Stimulated activated naive CD8-positive, alpha-beta T cell treated with anti-CD3 and anti-CD28 coated beads, Interleukin-15, Interleukin-2, amounts not matched to agents 100 U/mL and 50 U/mL, for 24 hours (primary cell): Measurements from ENCODE around the gene BMPER.

Source experiments
- ATAC-seq: fragments of 150-1000 bp; cut with Tn5 transposase; one replicate; pipeline ENCODE4 v1.10.0; 2021
- DNase-seq: peaks from one replicate; pipeline ENCODE4 v3.0.0; 2021

The BMPER gene

DNA sequence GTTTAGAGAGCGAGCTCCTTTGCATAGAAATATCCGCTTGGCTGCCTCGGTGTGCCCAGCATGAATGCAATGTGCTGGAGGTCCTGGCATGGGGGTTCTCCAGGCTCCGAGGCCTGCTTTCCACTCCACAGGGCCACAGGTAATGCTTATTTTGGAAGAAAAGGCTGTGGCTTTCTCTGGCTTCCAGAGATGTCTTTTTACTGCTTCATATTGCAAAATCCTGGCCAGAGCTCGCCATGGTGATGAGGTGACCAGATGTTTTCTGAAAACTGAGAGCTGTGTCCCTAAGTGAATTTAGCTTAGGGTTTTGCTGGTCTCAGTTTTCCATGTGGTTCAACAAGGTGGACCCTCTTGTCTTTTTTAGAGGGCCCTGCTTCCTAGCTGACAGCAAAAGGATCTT lies 65.2 kb downstream of the BMPER start:
- ATAC-seq (no peak), DNase-seq (no peak)

DNA sequence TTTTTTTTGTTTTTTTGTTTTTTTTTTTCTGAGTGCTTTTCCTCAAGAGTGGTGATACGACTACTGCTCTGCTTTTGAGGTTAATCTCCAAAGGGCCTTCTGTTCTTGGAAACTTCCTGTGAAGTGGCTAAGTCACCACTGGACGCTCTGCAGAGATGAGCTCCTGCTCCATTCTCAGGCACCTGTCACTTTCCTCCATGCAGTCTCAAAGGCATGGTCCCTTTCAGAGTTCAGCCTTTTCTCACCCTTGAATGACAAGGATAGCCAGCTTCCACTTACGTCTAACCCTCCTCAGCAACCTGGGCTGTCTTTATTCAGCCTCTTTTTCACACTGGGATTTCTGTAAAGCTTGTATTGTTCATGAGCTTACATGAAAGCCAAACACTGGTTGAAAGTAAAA lies 65.8 kb downstream of the BMPER start:
- ATAC-seq (no peak), DNase-seq (no peak)

DNA sequence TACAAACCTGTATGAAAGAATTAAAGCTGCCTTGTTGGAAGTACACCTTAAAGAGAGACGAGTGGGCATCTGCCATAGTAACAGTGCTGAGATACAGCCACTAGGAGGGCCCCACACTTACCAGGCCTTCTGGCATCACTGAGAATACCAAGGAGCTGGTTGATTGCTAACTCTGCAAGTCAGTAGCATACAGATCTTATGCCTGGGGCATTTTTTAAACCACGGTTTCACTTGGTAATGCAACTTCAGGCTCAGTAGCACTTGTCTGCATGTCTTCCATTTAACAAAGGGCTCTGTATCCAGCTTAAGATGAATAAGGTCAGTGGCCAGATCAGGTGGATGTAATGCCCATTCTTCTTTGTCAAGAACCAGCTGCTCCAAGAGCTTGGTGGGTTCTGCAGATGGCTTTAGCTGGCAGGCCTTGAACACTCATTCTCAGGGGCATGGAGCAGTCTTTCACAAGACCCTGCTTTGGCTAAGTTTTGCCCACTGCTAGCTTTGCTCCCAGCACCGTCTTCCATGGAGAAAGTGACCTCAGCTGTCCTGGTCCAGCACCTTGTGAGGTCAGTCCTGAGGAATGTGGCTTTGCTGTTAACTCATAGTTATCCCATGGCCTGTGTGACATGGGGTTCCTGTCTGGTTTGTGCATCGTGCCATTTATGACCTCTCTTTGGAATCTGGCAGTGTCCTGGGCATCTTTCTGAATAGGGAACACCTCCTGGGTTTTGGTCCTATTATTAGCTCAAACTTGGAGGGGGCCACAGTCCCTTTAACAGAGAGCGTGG lies 68.1 kb downstream of the BMPER start:
- DNase-seq: no peak
- ATAC-seq: no peak

DNA sequence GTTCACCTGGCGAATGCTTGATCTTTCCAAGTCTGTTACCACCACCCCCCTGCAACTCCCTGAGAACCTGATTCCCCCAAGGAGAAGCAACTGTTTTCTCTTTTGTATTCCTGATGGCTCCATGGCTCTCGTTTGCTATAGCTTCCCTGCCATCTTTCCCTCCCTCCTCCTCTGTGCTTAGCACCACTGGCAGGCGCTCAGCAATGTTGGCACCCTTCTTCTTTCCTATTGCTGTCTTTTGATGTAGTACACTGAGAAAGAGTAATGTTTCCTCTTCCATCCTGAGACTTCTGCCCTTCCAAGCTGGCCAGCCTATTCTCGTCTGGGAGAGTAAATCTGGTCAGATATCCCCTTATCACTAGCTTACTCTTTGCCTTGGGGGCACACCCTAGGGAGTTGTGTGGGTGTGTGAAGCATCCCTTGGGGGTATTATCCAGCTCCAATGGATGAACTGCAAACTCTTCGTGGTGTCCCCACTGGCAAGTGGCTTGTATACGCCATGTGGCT lies 74.0 kb downstream of the BMPER start:
- ATAC-seq (no peak), DNase-seq (no peak)

DNA sequence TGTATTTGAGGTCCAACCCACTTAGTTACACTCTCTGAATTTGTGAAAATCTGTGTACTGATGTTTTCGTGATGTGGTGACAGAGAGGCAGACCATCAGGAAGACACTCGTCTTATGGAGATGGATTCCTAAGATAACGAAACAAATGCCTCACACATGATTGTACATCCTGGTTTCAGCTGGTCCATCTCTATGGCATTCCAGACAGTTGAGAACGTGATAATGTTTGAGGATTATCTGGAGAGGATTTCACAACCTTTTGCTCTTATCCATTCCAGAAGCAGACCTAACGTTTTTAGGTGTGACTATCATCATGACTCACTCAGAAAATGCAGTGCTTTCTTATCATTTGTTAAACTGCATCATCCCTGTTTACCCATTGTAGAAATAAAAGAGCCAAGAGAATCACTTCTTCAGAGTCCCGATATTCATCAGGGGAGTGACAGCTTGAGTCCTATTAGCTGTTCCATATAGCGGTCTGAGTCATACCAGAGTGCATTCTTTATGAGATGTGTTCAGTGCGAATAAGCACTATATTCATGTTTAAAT lies 74.5 kb downstream of the BMPER start:
- ATAC-seq (no peak), DNase-seq (no peak)

DNA sequence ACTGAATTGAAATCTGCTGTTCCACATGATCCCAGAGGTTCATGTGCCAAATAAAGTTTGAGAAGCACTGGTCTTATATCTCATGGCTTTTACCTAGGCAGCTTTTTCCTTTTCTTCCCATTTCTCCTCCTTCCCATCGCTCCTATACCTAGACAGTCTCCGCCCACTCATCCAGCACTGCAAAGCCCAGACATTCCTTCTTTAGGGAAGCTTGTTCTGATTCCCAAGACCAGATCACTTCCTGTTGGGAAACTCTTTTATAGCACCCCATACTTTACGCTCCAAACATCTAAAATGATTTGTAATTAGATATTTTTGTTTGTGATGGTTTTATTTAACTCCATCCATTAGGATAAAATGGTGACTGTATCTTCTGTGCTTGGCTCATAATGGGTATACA lies 75.9 kb downstream of the BMPER start:
- no peak for DNase-seq
- no peak for ATAC-seq

DNA sequence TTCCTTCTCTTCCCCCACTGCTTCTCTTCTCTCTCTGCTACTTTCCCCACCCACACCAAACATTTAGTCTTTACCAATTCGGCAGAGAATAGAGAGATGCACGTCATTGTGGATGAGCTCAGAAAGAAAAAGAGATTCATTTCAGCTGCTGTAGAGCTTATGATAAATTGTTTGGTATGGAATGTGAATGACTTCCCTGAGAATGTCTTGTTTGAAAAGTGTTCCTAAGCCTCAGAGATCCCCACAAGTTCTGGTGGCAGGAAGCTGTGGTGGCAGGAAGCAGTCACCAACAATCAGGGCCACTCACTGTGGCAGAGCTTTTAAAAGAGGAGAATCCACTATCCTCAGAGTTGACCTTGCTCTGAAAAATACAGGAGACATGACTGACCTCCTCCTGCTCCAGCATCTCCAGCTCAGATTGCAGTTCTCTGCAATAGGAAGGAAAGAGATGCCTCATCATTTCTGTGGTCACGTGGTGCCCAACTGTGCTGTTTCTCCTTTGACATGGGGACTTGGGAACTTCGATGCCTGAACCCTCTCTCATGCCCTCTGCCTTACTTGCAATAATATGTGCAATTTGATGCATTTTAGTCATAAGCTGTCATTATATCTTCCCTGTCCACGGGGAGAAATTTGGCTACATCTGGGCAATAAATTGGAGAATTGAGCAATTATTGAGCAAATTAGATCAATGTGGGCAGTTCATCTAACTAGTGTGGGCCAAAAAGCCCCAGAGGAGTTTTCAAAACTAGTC lies 76.5 kb downstream of the BMPER start:
- ATAC-seq (no peak), DNase-seq (no peak)

DNA sequence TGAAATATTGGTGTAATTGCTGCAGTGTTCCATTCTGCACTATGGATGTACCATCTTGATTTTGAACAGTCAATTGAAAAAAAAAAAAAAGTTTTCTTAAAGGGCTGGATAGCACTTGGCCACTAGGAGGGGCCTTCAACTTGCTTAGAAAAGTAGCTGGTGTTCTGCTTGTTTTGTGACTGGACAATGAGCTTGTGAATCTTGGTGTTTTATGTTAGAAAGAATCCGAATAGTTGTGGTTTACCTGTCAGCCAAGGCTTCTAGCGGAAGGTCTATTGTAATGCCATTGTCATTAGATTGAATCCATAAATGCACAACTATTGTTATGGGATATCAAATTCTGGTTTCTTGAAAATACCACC lies 77.1 kb downstream of the BMPER start:
- no peak for DNase-seq

DNA sequence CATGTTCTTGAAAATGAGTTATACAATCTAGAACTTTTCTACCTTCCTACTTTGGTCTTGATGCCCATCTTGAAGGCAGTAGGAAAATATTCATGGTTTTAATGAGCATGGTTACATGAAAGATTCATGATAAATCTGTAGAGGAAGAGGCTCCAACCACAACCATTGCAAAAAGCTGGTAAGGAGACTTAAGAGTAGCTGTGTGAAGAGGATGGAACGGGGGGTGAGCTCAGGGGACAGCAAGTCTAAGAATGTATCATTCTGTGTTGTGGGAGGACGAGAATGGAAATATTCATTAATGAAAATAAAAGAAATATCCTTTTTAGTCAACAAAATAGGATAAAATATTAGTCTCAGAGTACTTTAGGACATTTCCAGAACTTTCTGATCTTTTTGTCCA lies 81.1 kb downstream of the BMPER start:
- no peak for ATAC-seq
- no peak for DNase-seq

More for the DNA sequence above, 77.1 kb downstream of the BMPER start:
- no peak for ATAC-seq

DNA sequence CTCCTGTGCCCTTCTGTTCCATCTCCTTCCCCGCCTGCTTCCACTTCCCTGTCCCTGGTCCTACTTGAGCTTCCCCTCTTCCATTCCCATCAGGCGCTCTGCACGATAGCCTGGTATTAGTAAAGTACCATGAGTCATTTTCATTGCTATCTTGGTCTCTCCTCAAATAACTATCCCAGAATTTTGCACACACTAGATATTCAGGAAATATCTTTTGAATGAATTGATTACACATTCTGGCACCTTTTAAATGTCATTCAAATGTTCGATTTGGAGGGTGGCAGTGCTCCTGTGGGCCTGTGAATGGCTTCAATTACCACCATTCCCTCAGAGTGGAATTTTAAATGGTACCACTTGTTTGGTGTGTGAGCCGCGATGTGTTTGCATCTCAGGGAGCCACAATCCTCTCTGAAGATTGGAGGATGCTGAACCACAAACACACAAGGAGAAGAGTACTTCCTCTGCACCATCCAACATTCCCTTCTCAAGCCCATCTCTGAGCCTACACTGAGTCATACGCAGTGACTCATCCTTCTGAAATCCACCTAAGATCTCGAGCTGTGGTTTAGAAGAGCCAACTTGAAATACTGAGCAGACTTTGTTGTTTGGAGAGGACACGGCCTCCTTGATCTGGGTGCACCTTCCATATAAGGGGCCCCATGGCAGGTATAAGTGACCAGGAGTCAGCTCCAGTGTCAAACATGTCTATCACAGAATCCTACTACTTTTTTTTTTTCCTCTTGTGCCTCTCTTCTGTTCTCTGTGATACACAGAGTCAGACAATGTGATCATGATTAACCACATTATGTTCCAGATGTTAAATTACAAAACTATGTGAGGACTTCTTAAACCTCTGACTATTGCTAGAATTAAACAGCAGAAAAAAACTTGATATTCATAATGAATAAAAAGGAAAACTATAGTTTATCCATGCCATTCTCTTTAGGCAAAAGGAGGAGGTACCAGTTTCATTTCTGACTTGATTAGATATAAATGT lies 81.9 kb downstream of the BMPER start:
- DNase-seq (no peak), ATAC-seq (peak; percentile 40)

DNA sequence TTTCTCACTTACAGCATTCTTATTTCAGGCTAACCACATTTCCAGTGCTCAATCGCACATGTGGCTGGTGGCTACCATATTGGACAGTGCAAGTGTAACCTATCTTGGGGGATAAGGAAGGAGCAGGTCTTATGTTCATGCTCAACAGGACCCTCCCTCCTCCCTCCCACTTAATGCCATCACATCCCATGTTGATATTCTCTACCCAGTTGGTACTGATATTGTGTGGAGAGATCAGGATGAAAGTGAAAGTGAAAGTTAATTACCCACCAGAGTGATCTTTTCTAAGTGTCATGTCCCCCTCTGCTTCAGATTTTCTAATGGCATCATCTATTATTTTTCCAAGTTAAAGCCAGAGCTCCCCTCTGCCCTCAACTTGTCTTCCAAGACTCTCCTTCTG lies 91.6 kb downstream of the BMPER start:
- ATAC-seq: no peak

DNA sequence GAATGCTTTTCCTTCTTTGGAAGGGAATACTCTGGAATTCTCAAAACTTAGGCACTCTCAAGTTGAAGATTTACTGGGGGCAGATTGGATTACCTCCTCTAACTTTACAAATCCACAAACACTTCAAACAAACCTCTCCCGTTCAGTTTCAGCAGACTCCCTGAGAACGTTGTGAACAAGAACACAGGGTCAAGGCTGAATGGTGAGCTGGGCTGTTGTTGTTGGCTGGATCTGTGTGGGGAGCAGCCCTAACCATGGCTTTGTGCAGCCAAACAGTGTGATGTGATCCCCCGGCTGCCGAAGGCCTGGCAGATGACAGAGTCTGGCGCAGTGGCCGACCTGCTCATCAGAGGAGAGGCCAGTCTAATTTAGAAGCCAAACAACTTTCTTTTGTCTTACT lies 93.1 kb downstream of the BMPER start:
- DNase-seq (no peak), ATAC-seq (no peak)

More for the DNA sequence above, 91.6 kb downstream of the BMPER start:
- no peak for DNase-seq

DNA sequence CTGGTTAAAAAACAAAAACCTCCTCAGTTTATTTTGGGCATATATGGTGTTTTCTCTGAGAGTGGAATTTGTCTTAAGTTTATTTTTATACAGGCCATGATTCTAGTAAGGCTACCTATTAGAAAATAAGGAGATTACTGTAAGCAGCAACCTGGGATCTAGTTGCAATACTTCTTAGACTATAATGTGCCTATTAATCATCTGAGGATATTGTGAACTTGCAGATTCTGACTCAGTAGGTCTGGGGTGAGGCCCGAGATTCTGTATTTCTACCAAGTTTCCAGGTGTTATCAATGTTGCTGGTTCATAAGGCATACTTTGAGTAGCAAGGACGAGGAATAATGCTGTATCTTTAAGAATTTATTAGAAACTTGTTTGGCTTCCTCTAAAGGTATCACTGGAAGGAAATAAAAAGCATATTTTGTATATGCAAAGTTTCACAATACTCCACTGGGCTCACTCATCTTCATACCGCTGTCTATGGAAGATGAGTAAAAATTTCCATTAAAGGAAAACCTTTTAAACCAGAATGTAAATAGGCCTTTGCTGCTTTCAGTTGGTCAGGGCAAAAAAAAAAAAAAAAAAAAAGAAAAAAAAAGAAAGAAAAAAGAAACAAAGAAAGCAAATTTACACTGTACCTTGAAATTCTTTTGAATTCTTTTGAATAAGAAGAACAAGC lies 105.8 kb downstream of the BMPER start:
- ATAC-seq: no peak
- no peak for DNase-seq

DNA sequence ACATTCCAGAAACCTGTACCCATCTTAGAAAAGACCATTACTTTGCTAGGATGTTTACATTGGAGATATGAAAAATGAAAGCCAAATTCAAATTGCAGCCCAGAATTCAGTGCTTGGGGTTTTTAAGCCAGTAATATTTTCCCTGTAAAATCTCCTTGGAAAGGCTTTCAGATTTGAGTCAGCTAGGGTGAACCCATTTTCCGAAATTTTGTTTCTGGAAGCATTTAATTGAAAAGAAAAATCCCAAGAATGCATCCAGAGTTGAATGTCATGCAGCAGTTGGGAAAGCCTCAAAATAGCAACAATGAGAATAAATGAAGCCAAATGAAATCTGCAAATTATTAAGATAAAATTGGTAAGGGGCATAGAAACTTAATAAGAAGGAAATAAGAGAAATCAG lies 106.4 kb downstream of the BMPER start:
- DNase-seq (no peak), ATAC-seq (no peak)

DNA sequence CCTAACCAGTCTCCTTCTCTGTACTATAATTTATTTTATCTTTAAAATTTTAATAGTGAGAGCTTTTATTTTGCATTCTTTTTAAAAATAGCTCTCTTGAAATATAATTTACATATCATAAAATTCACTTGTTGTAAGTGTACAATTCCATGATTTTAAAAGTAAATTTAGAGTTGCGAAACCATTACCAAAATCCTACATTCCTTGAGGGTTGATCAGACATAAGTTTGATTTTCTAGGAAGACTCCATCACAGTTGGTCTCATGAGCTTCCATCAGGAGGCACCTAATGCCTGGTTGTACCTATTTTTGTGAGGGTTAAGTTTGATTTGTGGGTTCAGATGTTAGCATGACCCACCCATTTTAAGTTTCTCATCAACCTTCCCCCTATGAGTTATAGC lies 108.1 kb downstream of the BMPER start:
- DNase-seq (no peak), ATAC-seq (no peak)

DNA sequence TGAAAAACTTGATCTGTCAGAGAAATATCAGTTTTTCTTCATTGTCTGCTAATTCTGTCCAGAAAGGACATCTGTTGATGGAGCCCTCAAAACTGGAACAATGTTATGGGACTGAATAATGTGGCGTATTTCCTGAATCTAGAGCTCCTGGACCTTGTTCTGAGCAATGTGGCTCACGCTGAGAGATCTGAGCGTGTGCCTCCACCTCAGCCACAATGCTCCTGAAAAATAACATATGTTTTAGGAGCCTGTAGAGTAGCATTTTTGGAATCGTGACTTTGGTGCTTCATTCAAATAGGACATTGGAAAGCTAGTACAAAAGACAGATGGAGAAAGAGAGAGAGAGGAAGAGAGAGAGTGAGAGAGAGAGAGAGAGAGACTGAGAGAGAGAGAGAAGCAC lies 110.3 kb downstream of the BMPER start:
- ATAC-seq (no peak), DNase-seq (no peak)

DNA sequence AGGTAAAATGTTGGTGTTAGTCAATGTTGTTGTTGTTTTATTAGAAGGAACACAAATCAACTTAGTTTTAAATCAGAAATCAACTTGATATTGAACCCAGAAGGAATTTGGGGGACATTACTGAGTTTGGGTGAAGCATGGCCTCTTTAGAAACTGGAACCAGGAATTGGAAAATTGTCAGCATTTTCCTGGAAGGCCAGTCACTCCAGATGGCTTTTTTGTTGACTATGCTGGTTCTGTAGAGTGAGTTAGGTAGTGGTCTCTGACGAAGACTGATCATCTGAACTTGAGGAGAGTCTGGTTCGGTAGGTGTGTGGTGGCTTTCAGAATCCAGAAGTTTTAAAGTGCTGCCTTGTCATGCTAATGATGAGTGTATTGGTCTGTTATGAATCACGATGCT lies 111.5 kb downstream of the BMPER start:
- DNase-seq (no peak), ATAC-seq (no peak)

DNA sequence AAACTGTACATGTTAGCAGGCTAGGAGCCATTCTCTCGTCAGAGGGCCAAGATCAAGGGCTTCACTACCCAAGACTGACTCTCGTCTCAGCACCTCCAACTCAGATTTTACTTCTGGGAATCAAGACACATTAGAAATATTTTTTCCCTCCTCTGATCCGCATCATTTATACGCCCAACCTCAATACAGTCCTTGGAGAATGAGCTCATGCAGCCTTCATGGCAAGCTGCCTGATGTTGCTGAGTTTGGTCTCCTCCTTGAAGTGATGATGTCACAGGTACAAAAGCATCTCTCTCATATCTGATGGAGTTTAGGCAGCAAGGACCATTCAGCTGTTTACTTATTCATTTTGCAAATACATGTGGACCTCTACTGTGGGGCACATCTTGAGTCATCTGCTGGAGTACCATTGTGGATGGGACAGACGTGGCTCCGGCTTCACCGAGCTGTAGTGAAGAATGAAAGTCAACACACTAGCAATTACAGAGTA lies 114.0 kb downstream of the BMPER start:
- no peak for ATAC-seq

DNA sequence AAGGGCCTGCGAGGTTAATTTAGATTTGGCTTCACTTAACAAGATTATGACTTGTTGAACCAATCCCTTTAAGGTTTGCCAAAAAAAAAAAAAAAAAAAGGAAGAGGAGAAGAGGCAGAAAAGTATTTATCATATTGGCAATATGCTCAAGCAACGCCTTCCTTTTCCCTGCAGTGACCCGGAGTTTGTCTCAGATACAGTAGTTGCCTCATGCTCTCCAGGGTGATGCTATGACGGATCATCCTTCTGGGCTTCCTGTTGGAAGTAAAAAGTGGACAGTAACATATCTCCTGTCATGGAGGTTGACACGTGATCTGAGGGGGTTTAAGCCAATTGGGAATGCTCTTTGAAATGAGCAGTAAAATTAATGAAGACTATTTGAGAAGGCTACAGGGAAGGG lies 117.3 kb downstream of the BMPER start:
- no peak for DNase-seq

More for the DNA sequence above, 114.0 kb downstream of the BMPER start:
- DNase-seq: no peak

DNA sequence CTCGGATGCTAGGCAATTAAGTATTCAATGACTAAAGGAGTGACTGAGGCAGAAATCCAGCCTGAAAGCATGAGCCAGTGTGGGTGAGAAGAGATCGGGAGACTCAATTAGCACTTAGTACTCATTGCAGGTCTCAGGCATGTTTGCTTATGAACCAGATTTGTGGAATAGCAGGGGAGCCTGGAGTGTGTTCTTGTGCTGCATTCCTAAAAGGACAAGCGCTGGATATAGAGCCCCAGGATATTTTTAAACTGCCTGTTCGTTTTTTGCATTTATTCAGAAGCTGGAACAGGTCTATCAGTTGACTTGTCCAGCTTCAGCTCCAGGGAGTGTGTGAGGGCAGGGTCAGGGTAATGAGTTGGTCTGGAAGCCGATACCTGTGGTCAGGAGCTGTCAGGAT lies 120.3 kb downstream of the BMPER start:
- ATAC-seq (no peak), DNase-seq (no peak)

More for the DNA sequence above, 117.3 kb downstream of the BMPER start:
- no peak for ATAC-seq

DNA sequence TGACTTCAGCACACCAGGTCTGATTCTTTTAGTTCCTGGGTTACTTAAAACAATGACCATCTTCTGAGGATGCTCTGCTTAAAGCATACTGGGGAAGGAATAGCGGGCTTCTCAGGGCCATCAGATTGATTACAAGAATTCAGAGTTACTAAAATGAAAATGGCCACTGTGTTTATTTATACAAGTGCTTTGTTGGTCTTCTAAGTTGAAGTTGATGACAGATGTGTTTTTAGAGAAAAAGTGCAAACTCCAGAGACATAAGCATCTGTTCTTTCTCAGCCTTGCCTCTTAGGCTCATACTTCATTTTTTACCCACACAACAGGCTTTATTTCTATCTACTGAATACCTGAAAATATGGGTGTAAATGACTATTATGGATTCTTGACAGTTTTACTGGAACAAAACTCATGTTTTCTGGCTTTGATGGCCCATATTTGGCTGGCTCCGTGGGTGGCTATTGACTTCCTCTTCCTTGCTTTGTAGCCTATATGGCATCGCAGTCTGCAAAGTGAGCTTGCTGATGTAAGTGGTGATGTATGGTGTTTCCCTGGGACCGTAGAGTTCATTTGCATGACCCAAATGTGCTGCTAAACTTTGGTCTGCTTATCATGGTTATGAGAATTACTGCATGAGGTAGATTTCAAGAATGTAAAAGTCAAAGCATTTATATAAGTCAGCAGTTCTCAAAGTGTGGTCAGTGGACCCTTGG lies 121.3 kb downstream of the BMPER start:
- ATAC-seq (no peak), DNase-seq (no peak)
